Cardiac muscle cell (in vitro differentiated cells and primary cell): ENCODE results near the gene HIVEP3. TPM values are rescaled to one million over a fixed set of nuclear protein-coding genes. Genes with fewer than 3 reads are reported as not detected.
A peak's percentile ranks its signal among the peaks of the same experiment; 100 is the strongest.

Experiments
- DNase-seq, 2 donors: peaks; one replicate each; pipeline versions ENCODE4 v3.0.0 to v3.0.0-alpha.2; 2010 to 2017; ENCODE audit warnings: low read depth in 1 of 2, low spot score in 1 of 2
- H3K27ac ChIP-seq: fragments of 200-600 bp; sonication (generic); 2 replicates; pipeline ENCODE4 v1.5.1; 2016
- H3K27me3 ChIP-seq: fragments of 200-600 bp; sonication (generic); 2 replicates; pipeline ENCODE4 v1.6.0; 2016; ENCODE audit warnings: control low read depth
- H3K36me3 ChIP-seq: fragments of 200-600 bp; sonication (generic); 2 replicates; pipeline ENCODE4 v1.5.1; 2016; ENCODE audit warnings: control low read depth
- H3K4me1 ChIP-seq: fragments of 200-600 bp; sonication (generic); 2 replicates; pipeline ENCODE4 v1.8.1; 2017; ENCODE audit warnings: low read depth, mild to moderate bottlenecking, mixed run types
- H3K4me3 ChIP-seq: fragments of 200-600 bp; sonication (generic); 2 replicates; pipeline ENCODE4 v1.5.1; 2016; ENCODE audit warnings: mild to moderate bottlenecking
- H3K9me3 ChIP-seq: fragments of 200-600 bp; sonication (generic); 2 replicates; pipeline ENCODE4 v1.5.1; 2017; ENCODE audit warnings: low read depth, mild to moderate bottlenecking, control low read depth
- CTCF ChIP-seq: IDR thresholded peaks from 2 replicates; pipeline ENCODE4 v1.5.1; 2012; ENCODE audit warnings: low read depth, mild to moderate bottlenecking, low read length
- polyA plus RNA-seq: library from polyadenylated mRNA; unstranded; fragments of >200 nt; fragmentation: Nextera tagmentation; extraction: Ambion mirVana; gene quantifications from 2 replicates; pipeline ENCODE4 v1.2.1, GENCODE V29; 2016
- total RNA-seq: library from RNA; depleted of rRNA; stranded (reverse); fragments of >200 nt; gene quantifications from 2 replicates; pipeline ENCODE4 v1.2.3, GENCODE V29; 2016

HIVEP3 gene
- total and polyA plus RNA-seq, 2 experiments from 2014 or later = 0.42 to 0.62 TPM

- no peak overlapping the region for H3K4me3 ChIP-seq
- H3K27ac ChIP-seq = peak overlapping the region; percentile 78
- no peaks in the 10 kb centered on the region for H3K9me3 ChIP-seq
- TF ChIP-seq CTCF = no peak
- H3K4me1 ChIP-seq = peaks cover 32% of the 10 kb centered on the region
- no peak for DNase-seq
- no peaks in the 10 kb centered on the region for H3K36me3 ChIP-seq
- no peaks in the 10 kb centered on the region for H3K27me3 ChIP-seq
Observed at GRCh38 chr1:41500378-41500777, 418.3 kb downstream of the HIVEP3 start.

GRCh38 chr1:41499591-41499990, 419.1 kb downstream of the HIVEP3 start:
- Histone ChIP-seq H3K4me3 (no peak overlapping the region), H3K9me3 (no peaks in the 10 kb centered on the region), H3K36me3 (no peaks in the 10 kb centered on the region), H3K4me1 (peaks cover 33% of the 10 kb centered on the region), H3K27me3 (no peaks in the 10 kb centered on the region), H3K27ac (no peak overlapping the region)
- TF ChIP-seq CTCF = no peak
- DNase-seq = no peak

GRCh38 chr1:41498804-41499203, 419.9 kb downstream of the HIVEP3 start:
- no peaks in the 10 kb centered on the region for H3K27me3 ChIP-seq
- H3K4me1 ChIP-seq = peaks cover 27% of the 10 kb centered on the region
- no peaks in the 10 kb centered on the region for H3K36me3 ChIP-seq
- TF ChIP-seq CTCF = no peak
- H3K27ac ChIP-seq = no peak overlapping the region
- DNase-seq = peak in 1 of 2 donors; percentile 60
- H3K4me3 ChIP-seq = no peak overlapping the region
- H3K9me3 ChIP-seq = no peaks in the 10 kb centered on the region

- no peak for DNase-seq
- Histone ChIP-seq H3K4me1 (peaks cover 27% of the 10 kb centered on the region), H3K27me3 (no peaks in the 10 kb centered on the region), H3K9me3 (no peaks in the 10 kb centered on the region), H3K27ac (no peak overlapping the region), H3K36me3 (no peaks in the 10 kb centered on the region), H3K4me3 (no peak overlapping the region)
- no peak for TF ChIP-seq CTCF
Observed at GRCh38 chr1:41498391-41498790, 420.3 kb downstream of the HIVEP3 start.

GRCh38 chr1:41497461-41498030, 421.2 kb downstream of the HIVEP3 start:
- DNase-seq = no peak
- no peak for TF ChIP-seq CTCF
- H3K27ac ChIP-seq = no peak overlapping the region
- H3K27me3 ChIP-seq = no peaks in the 10 kb centered on the region
- H3K36me3 ChIP-seq = no peaks in the 10 kb centered on the region
- H3K4me3 ChIP-seq = no peak overlapping the region
- no peaks in the 10 kb centered on the region for H3K9me3 ChIP-seq
- peaks cover 24% of the 10 kb centered on the region for H3K4me1 ChIP-seq
